ENCODE data around the gene COL4A1. TPM values are rescaled to one million over a fixed set of nuclear protein-coding genes. Genes with fewer than 3 reads are reported as not detected.

Gene COL4A1
- total RNA-seq, 1 experiment from 2014 or later, result 0.12 TPM

DNA sequence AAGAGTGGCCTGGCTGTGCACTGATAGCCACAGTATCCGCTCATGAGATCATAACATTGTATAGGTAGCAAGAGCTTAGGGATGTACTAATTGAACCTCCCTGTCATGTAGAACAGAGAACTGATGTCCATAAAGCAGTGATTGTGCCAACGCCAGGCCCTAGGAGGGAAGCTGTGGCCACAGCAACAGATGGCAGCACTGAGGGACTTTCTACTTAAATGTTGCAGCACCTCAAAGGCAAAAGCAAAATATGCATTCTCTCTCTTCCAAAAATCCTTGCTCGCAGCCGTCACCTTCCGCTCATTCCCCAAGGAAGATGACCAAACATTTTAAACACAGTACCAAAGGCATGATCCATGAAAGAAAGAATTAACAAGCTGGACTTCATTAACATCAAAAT, 32.3 kb downstream of the COL4A1 start:
- CTCF ChIA-PET, result interaction anchor here (0.6 kb wide), 1 partner anchor 316 kb away, joined by 3 read pairs; no protein-coding TSS in a partner anchor
- H3K27ac Mint-ChIP-seq (ENCODE audit: unreplicated experiment), result no peak overlapping the region
- no peaks in the 10 kb centered on the region for H3K36me3 Mint-ChIP-seq (ENCODE audit: insufficient read depth, unreplicated experiment)
- TF ChIP-seq, protein P1, sequence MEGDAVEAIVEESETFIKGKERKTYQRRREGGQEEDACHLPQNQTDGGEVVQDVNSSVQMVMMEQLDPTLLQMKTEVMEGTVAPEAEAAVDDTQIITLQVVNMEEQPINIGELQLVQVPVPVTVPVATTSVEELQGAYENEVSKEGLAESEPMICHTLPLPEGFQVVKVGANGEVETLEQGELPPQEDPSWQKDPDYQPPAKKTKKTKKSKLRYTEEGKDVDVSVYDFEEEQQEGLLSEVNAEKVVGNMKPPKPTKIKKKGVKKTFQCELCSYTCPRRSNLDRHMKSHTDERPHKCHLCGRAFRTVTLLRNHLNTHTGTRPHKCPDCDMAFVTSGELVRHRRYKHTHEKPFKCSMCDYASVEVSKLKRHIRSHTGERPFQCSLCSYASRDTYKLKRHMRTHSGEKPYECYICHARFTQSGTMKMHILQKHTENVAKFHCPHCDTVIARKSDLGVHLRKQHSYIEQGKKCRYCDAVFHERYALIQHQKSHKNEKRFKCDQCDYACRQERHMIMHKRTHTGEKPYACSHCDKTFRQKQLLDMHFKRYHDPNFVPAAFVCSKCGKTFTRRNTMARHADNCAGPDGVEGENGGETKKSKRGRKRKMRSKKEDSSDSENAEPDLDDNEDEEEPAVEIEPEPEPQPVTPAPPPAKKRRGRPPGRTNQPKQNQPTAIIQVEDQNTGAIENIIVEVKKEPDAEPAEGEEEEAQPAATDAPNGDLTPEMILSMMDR (IDR thresholded peaks at IDR 0.05; ENCODE audit: unreplicated experiment), result no peak
- H3K4me1 Mint-ChIP-seq (ENCODE audit: low read depth, unreplicated experiment), result no peaks in the 10 kb centered on the region
- intact Hi-C loops (cut with micrococcal nuclease; ENCODE audit: unreplicated experiment), result no loop called here
- no peaks in the 10 kb centered on the region for H3K27me3 Mint-ChIP-seq (ENCODE audit: unreplicated experiment)
- BruUV-seq (replicated peaks), result no TSS peak
- no peak overlapping the region for H3K4me3 Mint-ChIP-seq (ENCODE audit: low read depth, unreplicated experiment)
- H3K9me3 Mint-ChIP-seq (ENCODE audit: low read depth, unreplicated experiment), result no peaks in the 10 kb centered on the region
- no peak for DNase-seq

DNA sequence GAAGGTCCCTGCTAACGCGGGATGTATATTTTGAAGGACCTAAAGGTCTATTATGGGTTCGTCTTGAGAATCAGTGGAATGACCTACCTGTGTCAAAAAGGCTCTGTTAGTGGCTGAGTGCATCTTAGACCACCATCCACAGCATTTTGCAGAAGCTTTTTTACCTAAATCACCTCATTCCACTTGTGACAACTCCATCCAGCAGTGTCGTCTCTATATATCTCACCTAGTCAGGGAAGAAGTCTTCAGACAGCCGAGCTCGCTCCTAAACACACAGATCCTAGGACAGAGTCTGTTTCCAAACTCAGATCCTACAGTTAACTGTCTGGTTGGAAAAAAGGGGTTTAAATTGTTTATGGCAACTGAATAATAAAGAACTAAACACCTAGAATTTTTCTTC, 33.7 kb downstream of the COL4A1 start:
- H3K9me3 Mint-ChIP-seq (ENCODE audit: low read depth, unreplicated experiment), result no peaks in the 10 kb centered on the region
- intact Hi-C loops (cut with micrococcal nuclease; ENCODE audit: unreplicated experiment), result no loop called here
- TF ChIP-seq, protein P1 (IDR thresholded peaks at IDR 0.05; ENCODE audit: unreplicated experiment), result no peak
- H3K27ac Mint-ChIP-seq (ENCODE audit: unreplicated experiment), result no peak overlapping the region
- no peaks in the 10 kb centered on the region for H3K36me3 Mint-ChIP-seq (ENCODE audit: insufficient read depth, unreplicated experiment)
- CTCF ChIA-PET, result no interaction called here
- DNase-seq, result no peak
- no peaks in the 10 kb centered on the region for H3K27me3 Mint-ChIP-seq (ENCODE audit: unreplicated experiment)
- no peaks in the 10 kb centered on the region for H3K4me1 Mint-ChIP-seq (ENCODE audit: low read depth, unreplicated experiment)
- no TSS peak for BruUV-seq (replicated peaks)
- H3K4me3 Mint-ChIP-seq (ENCODE audit: low read depth, unreplicated experiment), result no peak overlapping the region

DNA sequence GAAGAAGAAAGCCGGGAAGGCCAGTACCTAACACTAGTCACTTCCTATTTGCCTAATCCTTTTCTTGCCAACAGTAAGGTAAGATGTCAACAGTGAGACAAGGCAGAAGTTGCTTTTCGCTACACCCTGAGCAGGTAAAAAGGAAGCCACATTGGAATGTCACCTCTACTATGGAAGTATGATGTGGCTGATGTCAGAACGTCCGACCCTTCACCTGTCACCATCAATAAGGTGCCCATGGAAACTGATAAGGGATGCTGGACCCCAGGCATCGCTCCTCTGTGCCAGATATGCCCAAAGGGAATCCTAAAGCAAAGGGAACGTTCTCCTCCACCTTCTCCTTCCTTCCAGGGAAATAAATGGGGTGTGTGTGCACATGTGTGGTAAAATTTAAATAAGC, 34.3 kb downstream of the COL4A1 start:
- Mint-ChIP-seq H3K4me1 (ENCODE audit: low read depth, unreplicated experiment) (no peaks in the 10 kb centered on the region), H3K4me3 (ENCODE audit: low read depth, unreplicated experiment) (no peak overlapping the region), H3K9me3 (ENCODE audit: low read depth, unreplicated experiment) (no peaks in the 10 kb centered on the region), H3K27ac (ENCODE audit: unreplicated experiment) (no peak overlapping the region), H3K36me3 (ENCODE audit: insufficient read depth, unreplicated experiment) (no peaks in the 10 kb centered on the region), H3K27me3 (ENCODE audit: unreplicated experiment) (no peaks in the 10 kb centered on the region)
- TF ChIP-seq, protein P1 (IDR thresholded peaks at IDR 0.05; ENCODE audit: unreplicated experiment), result no peak
- intact Hi-C loops (cut with micrococcal nuclease; ENCODE audit: unreplicated experiment), result no loop called here
- BruUV-seq (replicated peaks), result no TSS peak
- CTCF ChIA-PET, result no interaction called here
- DNase-seq, result no peak

DNA sequence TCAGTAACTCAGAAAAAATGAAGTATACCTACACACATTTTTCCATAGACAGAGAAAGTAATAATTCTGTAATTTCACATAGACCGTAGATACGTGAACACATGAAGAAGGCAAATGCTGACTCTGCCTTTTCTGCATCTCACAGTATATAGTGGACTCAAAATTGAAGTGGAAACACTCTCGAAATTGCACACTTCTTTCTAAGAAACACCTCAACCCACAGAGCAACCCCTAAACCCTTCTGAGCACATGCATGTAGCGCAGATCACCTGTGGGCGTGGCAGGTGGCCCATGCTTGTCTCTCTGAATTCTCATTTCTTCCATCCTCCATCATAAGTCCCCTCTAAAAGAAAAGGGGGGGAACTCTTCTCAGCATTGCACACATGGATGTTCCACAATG, 34.7 kb downstream of the COL4A1 start:
- intact Hi-C loops (cut with micrococcal nuclease; ENCODE audit: unreplicated experiment), result no loop called here
- Mint-ChIP-seq H3K27ac (ENCODE audit: unreplicated experiment) (no peak overlapping the region), H3K4me3 (ENCODE audit: low read depth, unreplicated experiment) (no peak overlapping the region), H3K4me1 (ENCODE audit: low read depth, unreplicated experiment) (no peaks in the 10 kb centered on the region), H3K27me3 (ENCODE audit: unreplicated experiment) (no peaks in the 10 kb centered on the region), H3K9me3 (ENCODE audit: low read depth, unreplicated experiment) (no peaks in the 10 kb centered on the region), H3K36me3 (ENCODE audit: insufficient read depth, unreplicated experiment) (no peaks in the 10 kb centered on the region)
- CTCF ChIA-PET, result no interaction called here
- TF ChIP-seq, protein P1 (IDR thresholded peaks at IDR 0.05; ENCODE audit: unreplicated experiment), result no peak
- BruUV-seq (replicated peaks), result no TSS peak
- no peak for DNase-seq

Measured in Calu3 (cell line).